Osteocyte (in vitro differentiated cells): ENCODE data around the gene MTHFR. TPM values are rescaled to one million over a fixed set of nuclear protein-coding genes. Genes with fewer than 3 reads are reported as not detected.
A peak's percentile ranks its signal among the peaks of the same experiment; 100 is the strongest.

ENCODE experiments used
- DNase-seq: peaks from one replicate; pipeline ENCODE4 v3.0.0; 2021; ENCODE audit warnings: mixed read lengths; ENCODE audit not compliant: unreplicated experiment; ENCODE audit errors: extremely low spot score
- H3K27ac Mint-ChIP-seq: one replicate; pipeline ENCODE4 v1.8.0; 2021; ENCODE audit warnings: mild to moderate bottlenecking, mixed read lengths; ENCODE audit not compliant: unreplicated experiment
- H3K27me3 Mint-ChIP-seq: one replicate; pipeline ENCODE4 v1.8.0; 2021; ENCODE audit warnings: mixed read lengths; ENCODE audit not compliant: unreplicated experiment
- H3K36me3 Mint-ChIP-seq: one replicate; pipeline ENCODE4 v1.8.0; 2021; ENCODE audit warnings: mixed read lengths; ENCODE audit not compliant: unreplicated experiment
- H3K4me1 Mint-ChIP-seq: one replicate; pipeline ENCODE4 v1.8.0; 2021; ENCODE audit warnings: mixed read lengths; ENCODE audit not compliant: unreplicated experiment
- H3K4me3 Mint-ChIP-seq: one replicate; pipeline ENCODE4 v1.8.0; 2021; ENCODE audit warnings: mild to moderate bottlenecking, moderate library complexity, mixed read lengths; ENCODE audit not compliant: unreplicated experiment
- H3K9me3 Mint-ChIP-seq: one replicate; pipeline ENCODE4 v1.8.0; 2021; ENCODE audit warnings: mixed read lengths; ENCODE audit not compliant: unreplicated experiment
- CTCF ChIP-seq: fragments of 200-600 bp; sonication (generic); IDR thresholded peaks from 2 replicates; pipeline ENCODE4 v1.5.0; 2021; ENCODE audit warnings: antibody characterized with exemption, mild to moderate bottlenecking, moderate library complexity
- total RNA-seq: library from RNA; stranded (reverse); gene quantifications from 2 replicates; pipeline ENCODE4 v1.2.1, GENCODE V29; 2021

MTHFR gene
- total RNA-seq, 1 donor from 2014 or later = 30.5 TPM

- Mint-ChIP-seq H3K4me3 (no peak overlapping the region), H3K36me3 (peaks cover 10% of the 10 kb centered on the region), H3K9me3 (no peaks in the 10 kb centered on the region), H3K4me1 (peaks cover 51% of the 10 kb centered on the region), H3K27ac (peak overlapping the region; percentile 62), H3K27me3 (no peaks in the 10 kb centered on the region)
- DNase-seq = no peak
- TF ChIP-seq CTCF = no peak
Measured at GRCh38 chr1:11787804-11788436, 17.8 kb downstream of the MTHFR start.

- no peak for DNase-seq
- Mint-ChIP-seq H3K27ac (peak overlapping the region; percentile 62), H3K36me3 (peaks cover 9% of the 10 kb centered on the region), H3K9me3 (no peaks in the 10 kb centered on the region), H3K4me3 (no peak overlapping the region), H3K4me1 (peaks cover 51% of the 10 kb centered on the region), H3K27me3 (no peaks in the 10 kb centered on the region)
- no peak for TF ChIP-seq CTCF
Measured at GRCh38 chr1:11787251-11787803, 18.4 kb downstream of the MTHFR start.

DNA sequence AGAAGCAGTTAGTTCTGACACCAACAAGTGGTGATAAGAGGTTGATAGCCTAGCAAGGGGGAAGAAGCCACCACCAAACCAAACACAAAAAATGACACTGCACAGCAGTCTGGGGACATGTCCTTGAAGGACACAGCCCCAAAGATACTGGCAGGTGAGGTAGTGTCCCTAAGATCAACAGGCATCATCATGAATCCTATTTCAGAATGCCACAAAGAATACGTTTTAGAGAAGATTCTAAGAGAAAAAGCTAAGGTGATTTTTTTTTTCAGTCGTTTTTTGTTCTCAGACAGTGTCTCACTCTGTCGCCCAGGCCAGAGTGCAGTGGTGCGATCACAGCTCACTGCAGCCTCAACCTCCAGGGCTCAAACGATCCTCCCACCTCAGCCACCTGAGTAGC lies 19.6 kb downstream of the MTHFR start:
- Mint-ChIP-seq H3K27ac (no peak overlapping the region), H3K9me3 (no peaks in the 10 kb centered on the region), H3K4me3 (no peak overlapping the region), H3K27me3 (no peaks in the 10 kb centered on the region), H3K36me3 (peaks cover 3% of the 10 kb centered on the region), H3K4me1 (peaks cover 41% of the 10 kb centered on the region)
- TF ChIP-seq CTCF = no peak
- DNase-seq = no peak

GRCh38 chr1:11784993-11785769 lies 20.6 kb downstream of the MTHFR start:
- Mint-ChIP-seq H3K4me3 (peak overlapping the region; percentile 18), H3K36me3 (no peaks in the 10 kb centered on the region), H3K27me3 (no peaks in the 10 kb centered on the region), H3K4me1 (peaks cover 32% of the 10 kb centered on the region), H3K27ac (no peak overlapping the region), H3K9me3 (no peaks in the 10 kb centered on the region)
- peak; percentile 86 for DNase-seq
- TF ChIP-seq CTCF = peak; percentile 81
